ENCODE results near the gene TWIST2. TPM values are rescaled to one million over a fixed set of nuclear protein-coding genes. Genes with fewer than 3 reads are reported as not detected.

The TWIST2 gene
- total and polyA plus RNA-seq, 7 donors: 0.58 to 1.2 (median 0.90) TPM

GRCh38 chr2:238878051-238878735 lies 30.3 kb downstream of the TWIST2 start:
- H3K27me3 ChIP-seq (ENCODE audit: insufficient read depth in 3 of 3, low read length in 2 of 3): peaks cover 4 to 14% (median 4%) of the 10 kb centered on the region in 3 donors
- H3K4me1 ChIP-seq: no peaks in the 10 kb centered on the region
- no peak overlapping the region for H3K4me3 ChIP-seq
- intact Hi-C loops (cut with DNase I): no loop called here
- DNase-seq (no peak), ATAC-seq (no peak)
- 83 to 86% (median 84%) methylated on average over 8 of the region's 8 CpGs for WGBS, 3 donors
- no peak overlapping the region for H3K27ac ChIP-seq
- H3K36me3 ChIP-seq (ENCODE audit: insufficient read depth in 1 of 2, low read depth in 1 of 2): no peaks in the 10 kb centered on the region
- TF ChIP-seq CTCF (IDR thresholded peaks at IDR 0.05): no peak
- H3K9me3 ChIP-seq: no peaks in the 10 kb centered on the region

GRCh38 chr2:238879043-238879442 lies 31.2 kb downstream of the TWIST2 start:
- WGBS, 3 donors: 72 to 73% (median 73%) methylated on average over 6 of the region's 6 CpGs
- no peaks in the 10 kb centered on the region for H3K36me3 ChIP-seq (ENCODE audit: insufficient read depth in 1 of 2, low read depth in 1 of 2)
- H3K4me3 ChIP-seq: no peak overlapping the region
- H3K27me3 ChIP-seq (ENCODE audit: insufficient read depth in 3 of 3, low read length in 2 of 3): peaks cover 2 to 11% (median 4%) of the 10 kb centered on the region in 3 donors
- H3K9me3 ChIP-seq: no peaks in the 10 kb centered on the region
- DNase-seq: no peak
- no peak for TF ChIP-seq CTCF (IDR thresholded peaks at IDR 0.05)
- ATAC-seq: no peak
- no peak overlapping the region for H3K27ac ChIP-seq
- intact Hi-C loops (cut with DNase I): no loop called here
- H3K4me1 ChIP-seq: no peaks in the 10 kb centered on the region

- WGBS, 3 donors: 90 to 92% (median 91%) methylated on average over 4 of the region's 4 CpGs
- H3K4me3 ChIP-seq: no peak overlapping the region
- no peak for TF ChIP-seq CTCF (IDR thresholded peaks at IDR 0.05)
- peaks cover 2 to 18% (median 4%) of the 10 kb centered on the region in 3 donors for H3K27me3 ChIP-seq (ENCODE audit: insufficient read depth in 3 of 3, low read length in 2 of 3)
- intact Hi-C loops (cut with DNase I): no loop called here
- no peaks in the 10 kb centered on the region for H3K36me3 ChIP-seq (ENCODE audit: insufficient read depth in 1 of 2, low read depth in 1 of 2)
- no peaks in the 10 kb centered on the region for H3K4me1 ChIP-seq
- H3K27ac ChIP-seq: no peak overlapping the region
- H3K9me3 ChIP-seq: no peaks in the 10 kb centered on the region
- no peak for DNase-seq
- ATAC-seq: no peak
Measured at GRCh38 chr2:238879621-238880377, 31.9 kb downstream of the TWIST2 start.

- DNase-seq: no peak
- Histone ChIP-seq H3K36me3 (ENCODE audit: insufficient read depth in 1 of 2, low read depth in 1 of 2) (no peaks in the 10 kb centered on the region), H3K27ac (no peak overlapping the region), H3K4me3 (no peak overlapping the region), H3K4me1 (no peaks in the 10 kb centered on the region), H3K9me3 (no peaks in the 10 kb centered on the region), H3K27me3 (ENCODE audit: insufficient read depth in 3 of 3, low read length in 2 of 3) (peaks cover 0 to 33% (median under 1%) of the 10 kb centered on the region in 3 donors)
- ATAC-seq: no peak
- no peak for TF ChIP-seq CTCF (IDR thresholded peaks at IDR 0.05)
- whole genome bisulfite sequencing, 3 donors: 63 to 75% (median 65%) methylated on average over 7 of the region's 7 CpGs
- intact Hi-C loops (cut with DNase I): no loop called here
Measured at GRCh38 chr2:238881353-238882081, 33.6 kb downstream of the TWIST2 start.
